Mucosa of descending colon (tissue), 3 donors: ENCODE measurements around the gene GFRA4. TPM values are rescaled to one million over a fixed set of nuclear protein-coding genes. Genes with fewer than 3 reads are reported as not detected.
A peak's percentile ranks its signal among the peaks of the same experiment; 100 is the strongest.

Experiments
- ATAC-seq: fragments of 200-7000 bp; cut with Tn5 transposase; one replicate; pipeline ENCODE4 v1.9.1; 2020; ENCODE audit warnings: mild to moderate bottlenecking, moderate library complexity
- DNase-seq, 3 donors: peaks; one replicate each; pipeline ENCODE4 v3.0.0-alpha.2; 2020
- H3K36me3 ChIP-seq: fragments of 200-600 bp; one replicate; pipeline ENCODE4 v1.8.0; 2021; ENCODE audit warnings: low read depth, mild to moderate bottlenecking
- H3K4me1 ChIP-seq: fragments of 200-600 bp; one replicate; pipeline ENCODE4 v1.8.0; 2021; ENCODE audit warnings: low read depth, mild to moderate bottlenecking
- H3K4me3 ChIP-seq: fragments of 200-600 bp; one replicate; pipeline ENCODE4 v1.8.0; 2021; ENCODE audit warnings: mild to moderate bottlenecking
- H3K9me3 ChIP-seq: fragments of 200-600 bp; one replicate; pipeline ENCODE4 v1.8.0; 2021; ENCODE audit warnings: mild to moderate bottlenecking
- CTCF ChIP-seq: fragments of 200-600 bp; IDR thresholded peaks from one replicate; pipeline ENCODE4 v1.8.0; 2022; ENCODE audit warnings: antibody characterized with exemption, mild to moderate bottlenecking
- intact Hi-C, 2 donors: fragments of 100-400 bp; cut with DNase I in 1 of 2; cut with micrococcal nuclease in 1 of 2; formaldehyde crosslinking; loops; one replicate each; pipeline versions ENCODE4 v1.11.0 to v1.11.1; 2022; cut with DNase I, micrococcal nuclease
- total RNA-seq, 3 donors: library from RNA; stranded (reverse); fragmentation: NEBNext Ultra II Directional in 2 of 3; extraction: Animal tissue kit (Norgen Biotek cat#: 25700) in 2 of 3; gene quantifications; one replicate each; pipeline versions ENCODE4 v1.2.1 to v1.2.4, GENCODE V29; 2021 to 2023
- donor health status: DM: no; HTN: no; CAD: no; lungs with moderate emphysema.
- donor health status: DM: no; HTN: no; CAD: no.
- donor health status: DM: no; HTN: yes; CAD: no.

GFRA4 gene
- total RNA-seq, 3 donors from 2014 or later, result not detected

GRCh38 chr20:3658716-3659491 lies 4.3 kb downstream of the GFRA4 start:
- no peak overlapping the region for H3K4me3 ChIP-seq
- no peak for TF ChIP-seq CTCF
- H3K4me1 ChIP-seq, result peaks cover 3% of the 10 kb centered on the region
- DNase-seq, result no peak
- no peaks in the 10 kb centered on the region for H3K9me3 ChIP-seq
- H3K36me3 ChIP-seq, result no peaks in the 10 kb centered on the region
- intact Hi-C loops, result no loop called here
- peak; percentile 27 for ATAC-seq

- DNase-seq (no peak), ATAC-seq (no peak)
- intact Hi-C loops, result no loop called here
- Histone ChIP-seq H3K4me1 (peaks cover 3% of the 10 kb centered on the region), H3K9me3 (no peaks in the 10 kb centered on the region), H3K36me3 (no peaks in the 10 kb centered on the region), H3K4me3 (no peak overlapping the region)
- TF ChIP-seq CTCF, result no peak
These were observed 5.0 kb downstream of the GFRA4 start for GRCh38 chr20:3658019-3658715.

GRCh38 chr20:3655131-3655405 lies 8.1 kb downstream of the GFRA4 start:
- Histone ChIP-seq H3K36me3 (no peaks in the 10 kb centered on the region), H3K4me1 (no peaks in the 10 kb centered on the region), H3K4me3 (no peak overlapping the region), H3K9me3 (no peaks in the 10 kb centered on the region)
- ATAC-seq, result no peak
- TF ChIP-seq CTCF, result no peak
- no peak for DNase-seq
- intact Hi-C loops, result no loop called here

GRCh38 chr20:3654326-3655130 lies 8.7 kb downstream of the GFRA4 start:
- Histone ChIP-seq H3K9me3 (no peaks in the 10 kb centered on the region), H3K4me3 (no peak overlapping the region), H3K4me1 (no peaks in the 10 kb centered on the region), H3K36me3 (no peaks in the 10 kb centered on the region)
- ATAC-seq (no peak), DNase-seq (no peak)
- intact Hi-C loops, result no loop called here
- no peak for TF ChIP-seq CTCF

- Histone ChIP-seq H3K36me3 (no peaks in the 10 kb centered on the region), H3K9me3 (no peaks in the 10 kb centered on the region), H3K4me1 (no peaks in the 10 kb centered on the region), H3K4me3 (no peak overlapping the region)
- intact Hi-C loops, result no loop called here
- no peak for TF ChIP-seq CTCF
- ATAC-seq (no peak), DNase-seq (no peak)
These were observed 9.3 kb downstream of the GFRA4 start for GRCh38 chr20:3653921-3654320.
